HCT116 (cell line): ENCODE measurements around the gene RGS12.

Experiments used
- CEBPB ChIP-seq: IDR thresholded peaks from 2 replicates; pipeline ENCODE4 v1.6.1; 2012; ENCODE audit warnings: low read depth
- ELF1 ChIP-seq: IDR thresholded peaks from 2 replicates; pipeline ENCODE4 v1.6.1; 2012; ENCODE audit warnings: low read depth, borderline replicate concordance
- EZH2 ChIP-seq: fragments of 200-600 bp; sonication (generic); IDR thresholded peaks from 2 replicates; pipeline ENCODE4 v1.6.1; 2017; ENCODE audit warnings: antibody characterized with exemption, mixed run types
- FOSL1 ChIP-seq: IDR thresholded peaks from 2 replicates; pipeline ENCODE4 v1.6.1; 2012; ENCODE audit warnings: low read depth
- POLR2A ChIP-seq: IDR thresholded peaks from 2 replicates; pipeline ENCODE4 v1.7.0; 2011; ENCODE audit warnings: borderline replicate concordance; ENCODE audit not compliant: insufficient read depth, insufficient read length; ENCODE audit errors: extremely low read depth
- POLR2AphosphoS5 ChIP-seq: IDR thresholded peaks from 2 replicates; pipeline ENCODE4 v1.6.1; 2011; ENCODE audit warnings: mild to moderate bottlenecking, low read depth, low read length, moderate library complexity
- SP1 ChIP-seq: IDR thresholded peaks from 2 replicates; pipeline ENCODE4 v1.6.1; 2012; ENCODE audit warnings: low read depth
- TF ChIP-seq, protein P1 (sequence below), 3 experiments: fragments of 200-600 bp in 1 of 3; sonication (generic) in 1 of 3; IDR thresholded peaks in 2 of 3; conservative IDR thresholded peaks in 1 of 3; 2 replicates each; pipeline ENCODE4 v1.5.1; 2012 to 2017; ENCODE audit warnings: low read depth in 2 of 3, low read length in 2 of 3, antibody characterized with exemption in 1 of 3, borderline replicate concordance in 1 of 3, control low read depth in 1 of 3, mild to moderate bottlenecking in 1 of 3, mixed read lengths in 1 of 3, mixed run types in 1 of 3, moderate library complexity in 1 of 3; ENCODE audit not compliant: insufficient read depth in 1 of 3

- TF ChIP-seq, protein P1, sequence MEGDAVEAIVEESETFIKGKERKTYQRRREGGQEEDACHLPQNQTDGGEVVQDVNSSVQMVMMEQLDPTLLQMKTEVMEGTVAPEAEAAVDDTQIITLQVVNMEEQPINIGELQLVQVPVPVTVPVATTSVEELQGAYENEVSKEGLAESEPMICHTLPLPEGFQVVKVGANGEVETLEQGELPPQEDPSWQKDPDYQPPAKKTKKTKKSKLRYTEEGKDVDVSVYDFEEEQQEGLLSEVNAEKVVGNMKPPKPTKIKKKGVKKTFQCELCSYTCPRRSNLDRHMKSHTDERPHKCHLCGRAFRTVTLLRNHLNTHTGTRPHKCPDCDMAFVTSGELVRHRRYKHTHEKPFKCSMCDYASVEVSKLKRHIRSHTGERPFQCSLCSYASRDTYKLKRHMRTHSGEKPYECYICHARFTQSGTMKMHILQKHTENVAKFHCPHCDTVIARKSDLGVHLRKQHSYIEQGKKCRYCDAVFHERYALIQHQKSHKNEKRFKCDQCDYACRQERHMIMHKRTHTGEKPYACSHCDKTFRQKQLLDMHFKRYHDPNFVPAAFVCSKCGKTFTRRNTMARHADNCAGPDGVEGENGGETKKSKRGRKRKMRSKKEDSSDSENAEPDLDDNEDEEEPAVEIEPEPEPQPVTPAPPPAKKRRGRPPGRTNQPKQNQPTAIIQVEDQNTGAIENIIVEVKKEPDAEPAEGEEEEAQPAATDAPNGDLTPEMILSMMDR (IDR thresholded peaks at IDR 0.05 in 2 of 3, conservative IDR thresholded peaks at IDR 0.05 in 1 of 3; ENCODE audit: borderline replicate concordance in 1 of 3, insufficient read depth in 1 of 3, low read depth in 2 of 3, low read length in 2 of 3) = no peak
- TF ChIP-seq POLR2AphosphoS5 = no peak
- TF ChIP-seq POLR2A = no peak
- TF ChIP-seq CEBPB = no peak
- no peak for TF ChIP-seq ELF1
- TF ChIP-seq SP1 = no peak
- TF ChIP-seq EZH2 = no peak
- no peak for TF ChIP-seq FOSL1
Observed at GRCh38 chr4:3263876-3264193, 29.0 kb upstream of the RGS12 start.
